Stomach (tissue), 4 donors: ENCODE results near the gene ESRRG.

Source experiments
- CTCF ChIP-seq, 7 experiments: fragments of 450-650 bp in 4 of 7; fragments of 200-600 bp in 3 of 7; sonication (generic) in 3 of 7; IDR thresholded peaks; one replicate each; pipeline ENCODE4 v1.5.1; 2016 to 2019; ENCODE audit warnings: antibody characterized with exemption in 7 of 7, control low read depth in 2 of 7, mild to moderate bottlenecking in 1 of 7
- POLR2A ChIP-seq, 4 donors: fragments of 450-650 bp; IDR thresholded peaks; one replicate each; pipeline ENCODE4 v1.6.1; 2016; ENCODE audit warnings: antibody characterized with exemption in 4 of 4, control low read depth in 2 of 4, mild to moderate bottlenecking in 1 of 4, moderate library complexity in 1 of 4
- POLR2AphosphoS5 ChIP-seq, 3 donors: sonication (generic); formaldehyde crosslinking; IDR thresholded peaks; one replicate each; pipeline ENCODE4 v1.6.1; 2016; ENCODE audit warnings: antibody characterized with exemption in 3 of 3

GRCh38 chr1:216478238-216478637, 245.0 kb downstream of the ESRRG start:
- no peak for TF ChIP-seq CTCF (IDR thresholded peaks at IDR 0.05)
- no peak for TF ChIP-seq POLR2AphosphoS5 (IDR thresholded peaks at IDR 0.05)
- no peak for TF ChIP-seq POLR2A (IDR thresholded peaks at IDR 0.05)
